Activated CD4-positive, alpha-beta T cell treated with anti-CD3 and anti-CD28 coated beads, Interleukin-2, amount 50 U/mL, for 16 hours (primary cell): Measurements from ENCODE around the gene PPP1R26.
"Not testable (repeated sequence)": the region's sequence is repeated elsewhere in the genome, so short reads cannot be mapped to it uniquely, and the experiment has no call there.

Experiments used
- DNase-seq: peaks from one replicate; pipeline ENCODE4 v3.0.0-alpha.2; 2020

The PPP1R26 gene

GRCh38 chr9:135506327-135507103 is 26.9 kb downstream of the PPP1R26 start:
- DNase-seq = no peak

GRCh38 chr9:135507104-135508035 is 27.8 kb downstream of the PPP1R26 start:
- DNase-seq = no peak

GRCh38 chr9:135508211-135508820 is 28.7 kb downstream of the PPP1R26 start:
- no peak for DNase-seq

- no peak for DNase-seq
Observed at GRCh38 chr9:135509458-135509857, 29.9 kb downstream of the PPP1R26 start.

- DNase-seq = no peak
Observed at GRCh38 chr9:135512241-135512603, 32.6 kb downstream of the PPP1R26 start.

GRCh38 chr9:135512904-135513303 is 33.3 kb downstream of the PPP1R26 start:
- no peak for DNase-seq

- no peak for DNase-seq
Observed at GRCh38 chr9:135513351-135513846, 33.8 kb downstream of the PPP1R26 start.

- not testable (repeated sequence) for DNase-seq
Observed at GRCh38 chr9:135513906-135514305, 34.3 kb downstream of the PPP1R26 start.

GRCh38 chr9:135514342-135515082 is 34.9 kb downstream of the PPP1R26 start:
- no peak for DNase-seq

- DNase-seq = no peak
Observed at GRCh38 chr9:135515083-135515951, 35.7 kb downstream of the PPP1R26 start.

- peak; percentile 34 for DNase-seq
Observed at GRCh38 chr9:135516132-135516860, 36.7 kb downstream of the PPP1R26 start.

- DNase-seq = no peak
Observed at GRCh38 chr9:135517407-135517822, 37.8 kb downstream of the PPP1R26 start.

- no peak for DNase-seq
Observed at GRCh38 chr9:135519179-135519971, 39.8 kb downstream of the PPP1R26 start.

GRCh38 chr9:135520916-135521607 is 41.5 kb downstream of the PPP1R26 start, which contains the start of gene LCN1:
Gene LCN1, plus strand, starts transcription at chr9:135521440. Its CDS starts 58 bp downstream, at chr9:135521498.
- DNase-seq = no peak

GRCh38 chr9:135521608-135522095 is 42.1 kb downstream of the PPP1R26 start:
- no peak for DNase-seq

GRCh38 chr9:135522137-135522877 is 42.7 kb downstream of the PPP1R26 start:
- no peak for DNase-seq

GRCh38 chr9:135522931-135523330 is 43.3 kb downstream of the PPP1R26 start:
- DNase-seq = no peak

GRCh38 chr9:135523521-135524129 is 44.0 kb downstream of the PPP1R26 start:
- no peak for DNase-seq
